OCI-LY1 (cell line): ENCODE results near the gene ZNF770.
"Not testable (repeated sequence)": the region's sequence is repeated elsewhere in the genome, so short reads cannot be mapped to it uniquely, and the experiment has no call there.

ENCODE experiments used
- EZH2 ChIP-seq: fragments of 200-600 bp; sonication (generic), shearing (Covaris generic); IDR thresholded peaks from 2 replicates; pipeline ENCODE4 v1.8.0; 2017; ENCODE audit warnings: borderline replicate concordance, mixed run types, mild to moderate bottlenecking, antibody characterized with exemption, low read length, moderate library complexity, mixed read lengths
- TF ChIP-seq, protein P1 (sequence below): fragments of 200-600 bp; sonication (generic), shearing (Covaris generic); IDR thresholded peaks from 2 replicates; pipeline ENCODE4 v1.5.1; 2017; ENCODE audit warnings: mild to moderate bottlenecking, antibody characterized with exemption, low read length, moderate library complexity, mixed read lengths

DNA sequence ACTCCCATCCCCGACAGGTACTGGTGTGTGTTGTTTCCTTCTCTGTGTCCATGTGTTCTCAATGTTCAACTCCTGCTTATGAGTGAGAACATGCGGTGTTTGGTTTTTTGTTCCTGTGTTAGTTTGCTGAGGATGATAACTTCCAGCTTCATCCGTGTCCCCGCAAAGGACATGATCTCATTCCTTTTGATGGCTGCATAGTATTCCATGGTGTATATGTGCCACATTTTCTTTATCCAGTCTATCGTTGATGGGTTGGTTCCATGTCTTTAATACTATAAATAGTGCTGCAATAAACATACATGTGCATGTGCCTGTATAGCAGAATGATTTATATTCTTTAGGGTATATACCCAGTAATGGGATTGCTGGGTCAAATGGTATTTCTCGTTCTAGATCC, 59.7 kb downstream of the ZNF770 start:
- TF ChIP-seq, protein P1, sequence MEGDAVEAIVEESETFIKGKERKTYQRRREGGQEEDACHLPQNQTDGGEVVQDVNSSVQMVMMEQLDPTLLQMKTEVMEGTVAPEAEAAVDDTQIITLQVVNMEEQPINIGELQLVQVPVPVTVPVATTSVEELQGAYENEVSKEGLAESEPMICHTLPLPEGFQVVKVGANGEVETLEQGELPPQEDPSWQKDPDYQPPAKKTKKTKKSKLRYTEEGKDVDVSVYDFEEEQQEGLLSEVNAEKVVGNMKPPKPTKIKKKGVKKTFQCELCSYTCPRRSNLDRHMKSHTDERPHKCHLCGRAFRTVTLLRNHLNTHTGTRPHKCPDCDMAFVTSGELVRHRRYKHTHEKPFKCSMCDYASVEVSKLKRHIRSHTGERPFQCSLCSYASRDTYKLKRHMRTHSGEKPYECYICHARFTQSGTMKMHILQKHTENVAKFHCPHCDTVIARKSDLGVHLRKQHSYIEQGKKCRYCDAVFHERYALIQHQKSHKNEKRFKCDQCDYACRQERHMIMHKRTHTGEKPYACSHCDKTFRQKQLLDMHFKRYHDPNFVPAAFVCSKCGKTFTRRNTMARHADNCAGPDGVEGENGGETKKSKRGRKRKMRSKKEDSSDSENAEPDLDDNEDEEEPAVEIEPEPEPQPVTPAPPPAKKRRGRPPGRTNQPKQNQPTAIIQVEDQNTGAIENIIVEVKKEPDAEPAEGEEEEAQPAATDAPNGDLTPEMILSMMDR = not testable (repeated sequence)
- TF ChIP-seq EZH2 = not testable (repeated sequence)
